Endothelial cell of umbilical vein (primary cell): Measurements from ENCODE around the gene NHERF2. TPM values are rescaled to one million over a fixed set of nuclear protein-coding genes. Genes with fewer than 3 reads are reported as not detected.

Source experiments
- BruUV-seq: library from RNA; stranded (reverse); fragments of 400-500 nt; replicated peaks from 2 replicates; lab custom pipeline; 2021; lab: Mats Ljungman, UMichigan
- CTCF ChIA-PET: fragments of 300-600, 350-600 bp; sonication (Branson Sonifier 250); formaldehyde crosslinking; loops from one replicate; lab custom pipeline; 2021; ENCODE audit warnings: antibody characterized with exemption, inconsistent platforms; lab: Charles Lee
- POLR2A ChIA-PET: fragments of 300-600, 350-600 bp; sonication (Branson Sonifier 250); formaldehyde crosslinking; loops from one replicate; lab custom pipeline; 2021; ENCODE audit warnings: antibody characterized with exemption, inconsistent platforms; lab: Charles Lee
- DNase-seq: peaks from one replicate; pipeline ENCODE4 v3.0.0-alpha.2; 2011; ENCODE audit warnings: low read depth, low spot score
- FAIRE-seq: peaks from 2 replicates; lab custom pipeline; 2011; peaks lifted over from hg19 to GRCh38; lab: Jason Lieb, UNC
- H2AFZ ChIP-seq: 2 replicates; pipeline ENCODE4 v1.6.0; 2012; ENCODE audit warnings: low read depth, low read length, control low read depth, inconsistent platforms
- H3K27ac ChIP-seq: 2 replicates; pipeline ENCODE4 v1.5.1; 2011; ENCODE audit warnings: low read depth, mild to moderate bottlenecking, control low read depth, low read length, moderate library complexity; ENCODE audit not compliant: insufficient read depth
- H3K27me3 ChIP-seq, 2 experiments: 2 replicates each; pipeline versions ENCODE4 v1.6.0 to v1.6.1; 2011; ENCODE audit warnings: low read length in 2 of 2, mixed read lengths in 1 of 2; ENCODE audit not compliant: control insufficient read depth in 2 of 2, insufficient read depth in 2 of 2
- H3K36me3 ChIP-seq, 2 experiments: 2 replicates in 1 of 2; 3 replicates in 1 of 2; pipeline ENCODE4 v1.5.1; 2011; ENCODE audit warnings: low read length in 2 of 2, mild to moderate bottlenecking in 1 of 2, moderate library complexity in 1 of 2; ENCODE audit not compliant: control insufficient read depth in 2 of 2, insufficient read depth in 2 of 2; ENCODE audit errors: extremely low read depth in 1 of 2
- H3K4me1 ChIP-seq: 3 replicates; pipeline ENCODE4 v1.5.1; 2011; ENCODE audit warnings: mild to moderate bottlenecking, low read length; ENCODE audit not compliant: control insufficient read depth, insufficient read depth; ENCODE audit errors: extremely low read depth
- H3K4me2 ChIP-seq: 2 replicates; pipeline ENCODE4 v1.6.1; 2011; ENCODE audit warnings: low read length, control low read depth, mixed read lengths; ENCODE audit not compliant: insufficient read depth
- H3K4me3 ChIP-seq, 3 experiments: fragments of 200-600 bp in 1 of 3; sonication (generic), shearing (Covaris generic) in 1 of 3; replicated peaks in 1 of 3; 2 replicates each; pipeline ENCODE4 v1.5.1; 2011 to 2016; ENCODE audit warnings: control low read depth in 3 of 3, low read length in 3 of 3, mild to moderate bottlenecking in 2 of 3, inconsistent platforms in 1 of 3, low read depth in 1 of 3, moderate library complexity in 1 of 3; ENCODE audit not compliant: insufficient read depth in 1 of 3
- H3K79me2 ChIP-seq: 2 replicates; pipeline ENCODE4 v1.6.0; 2012; ENCODE audit warnings: low read length, inconsistent platforms; ENCODE audit not compliant: control insufficient read depth, insufficient read depth
- H3K9ac ChIP-seq: replicated peaks from 2 replicates; pipeline ENCODE3; 2011; ENCODE audit warnings: low read length, control low read depth; ENCODE audit not compliant: insufficient read depth; ENCODE audit errors: extremely low read depth
- H3K9me1 ChIP-seq: replicated peaks from 3 replicates; pipeline ENCODE4 v1.6.0; 2011; ENCODE audit warnings: mild to moderate bottlenecking, low read length; ENCODE audit not compliant: control insufficient read depth, insufficient read depth; ENCODE audit errors: extremely low read depth
- H3K9me3 ChIP-seq: replicated peaks from 2 replicates; pipeline ENCODE4 v1.5.1; 2012; ENCODE audit warnings: low read length, inconsistent platforms; ENCODE audit not compliant: control insufficient read depth, insufficient read depth
- H4K20me1 ChIP-seq: replicated peaks from 2 replicates; pipeline ENCODE3; 2011; ENCODE audit warnings: mild to moderate bottlenecking, low read length; ENCODE audit not compliant: control insufficient read depth, insufficient read depth; ENCODE audit errors: extremely low read depth
- EZH2 ChIP-seq: IDR thresholded peaks from 2 replicates; pipeline ENCODE4 v1.6.1; 2012; ENCODE audit warnings: borderline replicate concordance, low read depth, mild to moderate bottlenecking, moderate library complexity, low read length, inconsistent platforms; ENCODE audit not compliant: severe bottlenecking
- JUN ChIP-seq: IDR thresholded peaks from 2 replicates; pipeline ENCODE4 v1.6.1; 2011; ENCODE audit warnings: borderline replicate concordance, low read depth; ENCODE audit not compliant: insufficient read length, insufficient read depth
- MYC ChIP-seq: IDR thresholded peaks from one replicate; pipeline ENCODE4 v1.6.1; 2011; ENCODE audit warnings: mild to moderate bottlenecking, low read depth, low read length
- POLR2A ChIP-seq: IDR thresholded peaks from 2 replicates; pipeline ENCODE4 v1.6.1; 2012; ENCODE audit warnings: low read depth, mild to moderate bottlenecking, control low read depth, low read length
- POLR2AphosphoS5 ChIP-seq: IDR thresholded peaks from 2 replicates; pipeline ENCODE4 v1.6.1; 2012; ENCODE audit warnings: low read depth, mild to moderate bottlenecking, control low read depth, low read length, moderate library complexity; ENCODE audit not compliant: insufficient read depth
- dilution Hi-C: fragments of 300-500 bp; cut with MboI; formaldehyde crosslinking; loops from one replicate; pipeline ENCODE4 v1.15.0; 2019; ENCODE audit warnings: low sequenced_read_pairs; ENCODE audit not compliant: extremely low pct_ligation_motif_present
- intact Hi-C: fragments of 100-400 bp; cut with micrococcal nuclease; formaldehyde crosslinking; loops from one replicate; pipeline ENCODE4 v1.10.0; 2022
- polyA plus RNA-seq, 4 experiments: library from polyadenylated mRNA; depleted of rRNA in 3 of 4; stranded (reverse) in 3 of 4; unstranded in 1 of 4; fragments of >200 nt; gene quantifications; 2 replicates each; pipeline versions ENCODE4 v1.2.1 to v1.2.3, GENCODE V29; 2011 to 2012; ENCODE audit warnings: missing spikeins in 1 of 4
- total RNA-seq: library from RNA; stranded (reverse); gene quantifications from 2 replicates; pipeline ENCODE4 v1.2.3, GENCODE V29; 2021
- TF ChIP-seq, protein P1 (sequence below): IDR thresholded peaks from 2 replicates; pipeline ENCODE4 v1.6.1; 2011; ENCODE audit not compliant: insufficient read depth, insufficient read length

Gene NHERF2
- total and polyA plus RNA-seq, 2 donors (not counting 3 experiments of a cell fraction or from before 2014, with no cell fraction given): 65.2 to 71.2 TPM

- no peak for FAIRE-seq
- Histone ChIP-seq H3K9me1 (no peaks in the 10 kb centered on the region), H3K4me1 (peaks cover 18% of the 10 kb centered on the region), H3K79me2 (peaks cover 34% of the 10 kb centered on the region), H3K36me3 (peaks cover 0 to 53% of the 10 kb centered on the region in 2 experiments), H4K20me1 (no peaks in the 10 kb centered on the region), H2AFZ (no peak overlapping the region), H3K27me3 (no peaks in the 10 kb centered on the region), H3K9ac (no peak overlapping the region), H3K27ac (no peak overlapping the region), H3K4me3 (no peak overlapping the region), H3K4me2 (no peak overlapping the region), H3K9me3 (no peaks in the 10 kb centered on the region)
- TF ChIP-seq, protein P1, sequence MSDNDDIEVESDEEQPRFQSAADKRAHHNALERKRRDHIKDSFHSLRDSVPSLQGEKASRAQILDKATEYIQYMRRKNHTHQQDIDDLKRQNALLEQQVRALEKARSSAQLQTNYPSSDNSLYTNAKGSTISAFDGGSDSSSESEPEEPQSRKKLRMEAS: no peak
- TF ChIP-seq POLR2A (no peak), EZH2 (no peak), JUN (no peak), MYC (no peak), POLR2AphosphoS5 (no peak)
- POLR2A ChIA-PET: no interaction called here
- CTCF ChIA-PET: interaction anchor here (1.9 kb wide), 1 partner anchor 140 kb away, joined by 12 read pairs; no protein-coding TSS in a partner anchor
- intact Hi-C loops (no loop called here), dilution Hi-C loops (no loop called here)
- no TSS peak for BruUV-seq
- no peak for DNase-seq
Measured at GRCh38 chr16:2001035-2001434, 25.7 kb upstream of the NHERF2 start.
